ENCODE data around the gene FAM171A2.

Gene FAM171A2

GRCh38 chr17:44309472-44309871 is 54.2 kb downstream of the FAM171A2 start:
- DNase-seq: no peak

- peak in 38 of 58 donors; percentile 18 to 68 (median 54) for DNase-seq
Measured at GRCh38 chr17:44308865-44309264, 54.8 kb downstream of the FAM171A2 start.

GRCh38 chr17:44308320-44308818 is 55.3 kb downstream of the FAM171A2 start, which contains the start of gene RUNDC3A:
TSS of gene RUNDC3A (plus strand) at chr17:44308601. CDS start at chr17:44308833, 232 bp downstream.
- peak; percentile 45 to 97 (median 92) for DNase-seq

GRCh38 chr17:44307387-44308186 is 56.1 kb downstream of the FAM171A2 start:
- peak in 56 of 58 donors; percentile 39 to 87 (median 77) for DNase-seq

GRCh38 chr17:44304651-44305050 is 59.0 kb downstream of the FAM171A2 start:
- no peak for DNase-seq
